IPS-20b (cell line): ENCODE measurements around the gene GLYATL1B.
"Not testable (repeated sequence)": the region's sequence is repeated elsewhere in the genome, so short reads cannot be mapped to it uniquely, and the experiment has no call there.

ENCODE experiments used
- H3K27ac ChIP-seq: one replicate; pipeline ENCODE4 v1.5.1; 2013; ENCODE audit warnings: low read length
- H3K27me3 ChIP-seq: 2 replicates; pipeline ENCODE4 v1.6.1; 2013; ENCODE audit warnings: mild to moderate bottlenecking, low read length, inconsistent platforms; ENCODE audit not compliant: insufficient read depth
- H3K36me3 ChIP-seq: 2 replicates; pipeline ENCODE4 v1.6.1; 2013; ENCODE audit warnings: low read depth, mild to moderate bottlenecking, inconsistent platforms, low read length, moderate library complexity; ENCODE audit not compliant: insufficient read depth
- H3K4me1 ChIP-seq: 2 replicates; pipeline ENCODE4 v1.6.1; 2013; ENCODE audit warnings: mild to moderate bottlenecking, control low read depth, inconsistent platforms, low read length, moderate library complexity; ENCODE audit not compliant: insufficient read depth
- H3K4me3 ChIP-seq: 2 replicates; pipeline ENCODE4 v1.5.1; 2013; ENCODE audit warnings: mild to moderate bottlenecking, low read length, inconsistent platforms
- H3K9ac ChIP-seq: 2 replicates; pipeline ENCODE4 v1.6.1; 2013; ENCODE audit warnings: low read depth, mild to moderate bottlenecking, inconsistent platforms, low read length, moderate library complexity
- H3K9me3 ChIP-seq: 2 replicates; pipeline ENCODE4 v1.6.1; 2013; ENCODE audit warnings: mild to moderate bottlenecking, low read depth, low read length, inconsistent platforms; ENCODE audit not compliant: insufficient read depth

Gene GLYATL1B, protein sequence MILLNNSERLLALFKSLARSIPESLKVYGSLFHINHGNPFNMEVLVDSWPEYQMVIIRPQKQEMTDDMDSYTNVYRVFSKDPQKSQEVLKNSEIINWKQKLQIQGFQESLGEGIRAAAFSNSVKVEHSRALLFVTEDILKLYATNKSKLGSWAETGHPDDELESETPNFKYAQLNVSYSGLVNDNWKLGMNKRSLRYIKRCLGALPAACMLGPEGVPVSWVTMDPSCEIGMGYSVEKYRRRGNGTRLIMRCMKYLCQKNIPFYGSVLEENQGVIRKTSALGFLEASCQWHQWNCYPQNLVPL

DNA sequence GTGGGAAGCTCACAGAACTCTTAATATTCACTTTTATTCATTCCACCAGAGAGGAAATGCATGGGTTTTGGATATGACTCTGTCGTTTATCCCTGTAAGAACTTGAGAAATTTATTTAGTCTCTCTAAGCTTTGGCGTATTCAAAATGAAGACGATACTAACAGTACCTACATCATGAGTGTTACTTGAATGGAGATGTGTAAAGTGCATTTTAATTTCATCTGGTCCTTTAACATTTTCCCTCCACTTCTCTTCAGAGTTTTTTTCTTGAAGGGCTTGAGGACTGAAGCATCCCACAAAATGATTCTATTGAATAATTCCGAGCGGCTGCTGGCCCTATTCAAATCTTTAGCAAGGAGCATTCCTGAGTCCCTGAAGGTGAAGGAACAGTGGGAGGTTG, at the start of gene GLYATL1B:
Gene GLYATL1B (plus strand): TSS at position 301 of the 400 bp plus-strand sequence. CDS start 0 bp downstream, at position 301.
- H3K9me3 ChIP-seq, H3K36me3 ChIP-seq, H3K4me1 ChIP-seq, H3K27ac ChIP-seq, H3K9ac ChIP-seq, H3K4me3 ChIP-seq, H3K27me3 ChIP-seq: not testable (repeated sequence)

DNA sequence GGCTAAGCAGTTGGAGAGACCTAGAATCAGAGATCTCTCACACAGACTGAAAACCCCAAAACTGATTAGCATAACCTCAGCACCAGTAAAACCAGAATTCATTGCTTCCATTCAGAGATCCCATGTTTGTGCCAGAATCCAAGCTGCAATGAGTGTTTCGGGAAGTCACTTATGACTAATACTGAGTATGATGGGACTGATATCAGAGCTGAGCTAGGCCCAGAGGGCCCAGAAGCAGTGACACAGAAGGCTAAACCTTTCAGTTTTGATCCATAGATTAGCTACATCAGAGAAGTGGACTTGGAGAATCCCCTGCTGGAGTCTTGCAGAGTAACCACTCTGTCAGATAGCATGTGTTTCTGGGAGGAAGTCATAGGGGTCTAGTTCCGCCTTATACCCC, 49.6 kb upstream of the GLYATL1B start:
- not testable (repeated sequence) for H3K9me3 ChIP-seq, H3K27ac ChIP-seq, H3K4me1 ChIP-seq, H3K36me3 ChIP-seq, H3K27me3 ChIP-seq, H3K4me3 ChIP-seq, H3K9ac ChIP-seq

DNA sequence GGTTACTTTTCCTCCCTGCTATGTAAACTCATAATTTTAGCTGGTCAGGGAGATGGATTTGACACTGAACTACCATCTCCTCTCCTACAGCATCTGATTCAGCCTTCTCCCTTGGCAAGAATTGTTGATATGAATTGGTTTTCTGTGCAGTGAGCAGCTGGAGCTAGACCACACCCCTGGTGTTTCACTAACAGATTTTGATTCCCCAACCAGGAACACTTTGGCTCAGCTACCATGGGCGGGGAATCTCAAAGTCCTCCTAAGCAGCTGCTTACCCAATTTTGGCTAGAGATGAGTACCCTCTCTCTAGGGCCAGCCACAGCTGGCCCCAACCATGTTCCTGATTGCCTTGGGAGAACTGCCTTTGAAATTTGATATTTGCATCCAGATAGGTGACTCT, 48.7 kb upstream of the GLYATL1B start:
- H3K27me3 ChIP-seq, H3K36me3 ChIP-seq, H3K27ac ChIP-seq, H3K9me3 ChIP-seq, H3K4me1 ChIP-seq, H3K9ac ChIP-seq, H3K4me3 ChIP-seq: not testable (repeated sequence)

DNA sequence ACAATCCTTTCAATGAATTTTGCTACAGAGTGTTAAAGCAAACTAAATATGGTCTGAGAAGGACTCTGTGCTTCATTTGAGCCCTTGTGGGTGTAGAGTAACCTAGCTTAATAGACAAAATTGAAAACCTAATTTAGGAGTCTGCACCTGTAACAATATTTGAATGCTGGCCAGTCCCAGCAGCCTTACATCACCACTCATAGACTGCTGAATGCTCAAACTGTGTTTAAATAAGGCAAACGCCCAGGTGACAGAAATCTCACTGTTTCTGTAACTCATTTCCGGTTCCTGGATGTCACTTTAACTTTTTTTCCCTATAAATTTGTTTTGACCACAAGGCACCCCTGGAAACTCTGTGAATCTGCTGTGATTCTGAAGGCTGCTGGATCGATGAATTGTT, 45.5 kb upstream of the GLYATL1B start:
- no peaks in the 10 kb centered on the region for H3K4me1 ChIP-seq
- H3K27ac ChIP-seq, result no peak overlapping the region
- H3K36me3 ChIP-seq, result no peaks in the 10 kb centered on the region
- no peaks in the 10 kb centered on the region for H3K27me3 ChIP-seq
- no peak overlapping the region for H3K9ac ChIP-seq
- no peaks in the 10 kb centered on the region for H3K9me3 ChIP-seq
- no peak overlapping the region for H3K4me3 ChIP-seq

DNA sequence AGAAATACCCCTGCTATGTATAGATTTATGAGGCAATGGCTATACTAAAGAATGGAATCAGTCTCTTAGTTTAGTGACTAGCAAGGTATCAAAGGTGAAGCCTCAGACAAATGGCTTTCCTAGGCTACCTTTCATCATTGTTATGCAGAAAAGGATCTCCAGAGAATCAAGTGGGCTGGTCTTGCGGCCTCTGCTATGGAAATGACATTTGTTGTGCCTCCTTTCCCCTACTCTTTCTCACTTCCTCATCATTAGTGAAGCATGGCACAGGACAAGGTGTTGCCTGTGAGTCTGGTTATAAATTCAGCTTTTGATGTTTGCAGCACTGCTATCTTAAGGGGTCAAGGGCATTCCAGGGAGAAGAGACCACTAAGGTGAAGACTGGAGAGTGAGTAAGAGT, 34.7 kb upstream of the GLYATL1B start:
- H3K9ac ChIP-seq, H3K36me3 ChIP-seq, H3K27me3 ChIP-seq, H3K4me1 ChIP-seq, H3K9me3 ChIP-seq, H3K4me3 ChIP-seq, H3K27ac ChIP-seq: not testable (repeated sequence)

DNA sequence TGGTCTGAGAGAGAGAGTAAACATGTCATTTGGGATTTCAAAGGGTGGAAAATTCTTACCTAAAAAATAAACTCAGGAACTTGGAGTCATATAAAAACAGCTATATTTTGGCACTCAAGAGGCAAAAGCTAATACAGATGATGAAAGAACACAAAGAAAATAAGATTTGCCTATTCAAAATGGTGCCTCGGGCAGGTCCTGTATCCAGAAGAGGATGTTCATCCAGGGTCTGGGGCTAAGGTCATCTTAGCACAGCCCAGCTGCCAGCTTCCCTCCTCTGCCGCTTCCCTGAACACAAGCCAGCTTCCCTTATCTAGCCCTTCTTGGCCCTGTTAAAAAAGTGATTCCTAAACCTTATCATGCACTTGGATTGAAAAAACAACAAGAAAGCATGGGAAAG, 33.8 kb upstream of the GLYATL1B start:
- H3K27ac ChIP-seq, H3K9ac ChIP-seq, H3K27me3 ChIP-seq: not testable (repeated sequence)

DNA sequence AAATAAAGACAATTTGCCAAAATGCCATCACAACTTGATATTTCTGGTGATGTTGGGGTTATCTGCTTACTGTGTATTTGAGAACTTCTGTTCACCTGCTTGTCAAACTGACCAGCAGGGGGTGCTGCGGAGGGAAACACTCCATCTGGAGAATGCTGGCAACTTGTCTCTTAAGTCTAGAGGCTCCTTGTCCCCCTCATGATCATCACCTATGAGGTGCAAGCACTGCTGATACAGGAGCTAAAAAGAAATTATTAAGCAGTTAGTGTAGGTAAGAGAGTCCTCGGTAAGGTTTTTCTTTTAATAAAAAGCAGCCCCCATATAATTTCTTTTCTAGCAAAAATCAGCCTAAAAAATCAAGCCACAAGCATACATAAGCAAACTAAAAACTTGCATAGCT, 32.7 kb upstream of the GLYATL1B start:
- H3K27me3 ChIP-seq, result no peaks in the 10 kb centered on the region
- H3K27ac ChIP-seq, result no peak overlapping the region
- peaks cover 6% of the 10 kb centered on the region; the same call in 1 of the 2 replicates for H3K4me1 ChIP-seq
- no peaks in the 10 kb centered on the region for H3K36me3 ChIP-seq
- H3K4me3 ChIP-seq, result no peak overlapping the region
- no peaks in the 10 kb centered on the region for H3K9me3 ChIP-seq
- no peak overlapping the region for H3K9ac ChIP-seq

More for the DNA sequence above, 33.8 kb upstream of the GLYATL1B start:
- not testable (repeated sequence) for H3K36me3 ChIP-seq, H3K4me1 ChIP-seq, H3K9me3 ChIP-seq, H3K4me3 ChIP-seq

DNA sequence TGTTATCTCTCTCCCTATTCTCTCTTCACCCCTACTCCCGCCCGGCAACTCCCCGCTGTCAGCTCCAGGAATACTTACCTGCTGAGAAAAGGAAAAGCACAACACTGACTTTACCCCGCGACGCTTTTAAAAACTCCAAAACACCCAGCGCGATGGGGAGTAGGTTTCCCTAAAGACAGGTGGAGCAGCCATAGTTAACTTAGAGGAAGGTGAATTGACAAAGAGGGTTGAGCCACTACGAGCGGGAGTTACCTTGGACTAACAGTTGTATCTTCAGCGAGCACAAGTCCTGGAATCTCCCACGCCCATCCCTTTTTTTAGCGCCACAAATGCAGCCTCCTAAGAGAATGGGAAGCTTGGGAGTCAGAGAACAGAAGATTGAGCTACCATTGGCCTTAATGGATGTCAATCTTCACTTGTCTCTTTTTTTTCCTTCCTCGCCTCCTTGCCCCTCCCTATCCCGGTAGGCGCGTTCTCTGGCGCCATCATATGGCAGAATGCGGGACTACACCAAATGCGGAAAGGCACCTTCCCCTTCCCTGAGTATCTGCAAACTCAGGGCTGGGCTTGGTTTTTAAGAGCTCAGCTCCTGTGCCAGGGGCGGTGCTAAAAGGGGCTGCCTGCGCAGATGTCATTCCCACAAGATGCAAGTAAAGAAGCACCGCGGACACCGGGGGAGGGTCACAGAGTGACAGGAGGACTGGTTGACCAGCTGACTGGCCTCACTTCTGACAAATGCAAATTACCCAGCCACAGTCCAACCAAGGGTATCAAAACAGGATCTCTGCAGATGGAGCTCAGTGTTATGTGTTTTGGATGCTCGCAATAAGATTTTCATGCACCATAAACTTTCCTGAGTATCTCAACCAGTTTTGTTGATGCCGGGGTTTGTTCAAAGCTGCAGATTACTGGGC, 27.7 kb upstream of the GLYATL1B start:
- H3K27ac ChIP-seq, H3K36me3 ChIP-seq, H3K27me3 ChIP-seq, H3K9me3 ChIP-seq, H3K4me1 ChIP-seq: not testable (repeated sequence)
- Histone ChIP-seq H3K4me3 (peak overlapping the region; percentile 69), H3K9ac (peak overlapping the region; percentile 23; the same call in 1 of the 2 replicates)

DNA sequence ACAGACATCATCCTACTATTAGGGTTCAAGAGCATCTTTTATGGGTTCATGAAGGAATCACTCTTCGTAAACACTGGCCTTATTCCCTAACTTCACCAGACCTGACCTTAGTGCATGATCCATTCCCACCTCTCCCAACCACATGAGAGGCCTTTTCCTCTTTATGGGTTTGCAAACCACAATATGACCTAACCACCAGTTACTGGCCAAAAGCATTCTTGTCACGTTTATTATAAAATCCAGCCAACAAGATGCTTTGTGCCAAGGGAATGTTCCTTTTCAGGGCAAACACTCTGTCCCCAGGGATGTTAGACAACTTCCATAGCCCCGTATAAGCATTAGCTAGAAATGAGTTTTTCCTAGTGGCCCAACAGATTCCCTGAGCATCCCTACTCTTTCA, 26.0 kb upstream of the GLYATL1B start:
- not testable (repeated sequence) for H3K27ac ChIP-seq, H3K4me1 ChIP-seq, H3K9me3 ChIP-seq, H3K9ac ChIP-seq, H3K4me3 ChIP-seq, H3K36me3 ChIP-seq
- H3K27me3 ChIP-seq, result 0 out of 2 replicates have a peak, but pooled peaks cover 11% of the 10 kb centered on the region

DNA sequence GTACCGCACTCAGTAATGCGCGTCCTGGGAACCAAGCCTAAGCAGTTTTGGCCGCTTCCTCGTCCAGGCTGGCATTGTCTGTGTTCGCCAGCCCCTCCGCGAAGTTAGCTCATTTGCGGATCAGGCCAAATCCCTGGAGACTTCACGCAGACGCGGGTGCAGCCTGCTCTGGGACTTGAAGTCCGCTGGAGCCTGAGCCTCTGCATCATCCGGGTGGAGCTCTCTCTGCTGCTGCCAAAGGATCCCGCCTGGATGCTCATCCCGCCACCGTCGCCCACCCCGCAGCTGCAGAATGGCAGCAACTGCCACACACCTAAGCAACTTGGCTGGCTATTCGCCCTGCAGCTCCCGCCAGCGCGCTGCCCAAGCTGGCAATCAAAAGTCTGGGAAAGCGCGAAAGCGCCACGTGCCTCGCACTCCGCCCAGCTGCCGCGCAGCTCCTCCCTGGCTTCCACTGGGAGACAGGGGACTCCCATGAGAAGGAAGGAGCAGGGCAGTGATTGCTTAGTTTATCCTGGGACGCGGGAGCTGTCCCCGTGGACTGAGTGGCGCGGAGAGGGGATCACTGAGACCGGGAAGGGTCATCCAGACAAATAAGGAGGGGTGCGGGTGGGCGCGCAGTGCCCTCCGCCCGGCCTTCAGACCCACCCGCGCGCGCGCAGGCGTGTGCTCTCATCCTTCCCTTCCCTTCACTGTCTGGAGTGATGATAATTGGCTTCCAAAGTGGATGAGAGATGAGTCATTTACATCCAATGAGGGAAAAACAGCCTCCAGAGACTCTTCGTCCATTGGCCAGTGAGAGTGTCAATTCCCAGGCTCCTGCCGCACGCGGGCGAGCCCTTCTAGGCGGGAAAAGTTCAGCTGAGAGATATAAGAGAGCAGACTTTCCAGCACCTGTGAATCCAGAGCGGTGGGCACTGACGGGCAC, 23.2 kb upstream of the GLYATL1B start:
- no peak overlapping the region for H3K9ac ChIP-seq

DNA sequence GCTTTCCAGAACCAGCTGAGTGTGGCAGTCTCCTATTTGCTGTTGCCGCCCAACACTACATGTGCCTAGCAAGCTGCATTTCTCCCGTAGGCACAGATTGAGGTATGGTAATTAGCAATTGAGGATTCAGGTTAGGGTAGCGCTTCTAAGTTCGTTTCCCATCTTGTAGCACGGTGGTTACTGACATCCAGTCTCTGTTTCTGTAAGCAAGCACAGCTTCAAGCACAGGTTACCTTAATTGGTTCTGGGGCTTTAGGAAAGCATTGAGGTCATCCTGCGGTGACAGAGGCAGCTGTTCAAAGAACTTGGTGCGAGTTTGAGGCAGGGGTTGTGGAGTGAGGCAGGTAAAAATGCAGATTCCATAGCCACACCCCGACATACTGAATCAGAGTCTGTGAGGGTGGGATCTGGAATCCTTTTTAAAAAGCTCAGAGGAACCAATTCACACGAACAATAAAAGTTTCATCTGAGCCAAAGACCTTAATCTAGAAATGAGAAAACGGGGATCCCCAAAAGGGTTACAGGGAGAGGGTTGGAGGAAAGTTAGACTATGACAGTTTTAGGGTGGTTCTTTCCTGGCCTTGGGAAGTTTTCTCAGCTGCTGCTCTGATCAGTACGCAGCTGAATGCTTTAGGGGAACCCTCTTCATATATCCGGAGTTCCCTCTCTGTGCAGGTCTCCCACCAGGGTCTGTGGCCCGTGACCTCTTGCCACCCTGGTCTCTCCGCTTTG, 21.9 kb upstream of the GLYATL1B start:
- not testable (repeated sequence) for H3K9me3 ChIP-seq, H3K36me3 ChIP-seq, H3K4me3 ChIP-seq, H3K9ac ChIP-seq, H3K27ac ChIP-seq, H3K4me1 ChIP-seq
- 0 out of 2 replicates have a peak, but pooled peaks cover 11% of the 10 kb centered on the region for H3K27me3 ChIP-seq

More for the DNA sequence above, 23.2 kb upstream of the GLYATL1B start:
- no peaks in the 10 kb centered on the region for H3K9me3 ChIP-seq
- H3K4me3 ChIP-seq, result no peak overlapping the region
- H3K27ac ChIP-seq, result no peak overlapping the region
- no peaks in the 10 kb centered on the region for H3K4me1 ChIP-seq
- H3K27me3 ChIP-seq, result 0 out of 2 replicates have a peak, but pooled peaks cover 11% of the 10 kb centered on the region
- no peaks in the 10 kb centered on the region for H3K36me3 ChIP-seq
